H9 (cell line): ENCODE measurements around the gene MIPOL1. TPM values are rescaled to one million over a fixed set of nuclear protein-coding genes. Genes with fewer than 3 reads are reported as not detected.

Experiments
- DNase-seq: peaks from one replicate; pipeline ENCODE4 v3.0.0-alpha.2; 2017
- H2AFZ ChIP-seq: one replicate; pipeline ENCODE4 v1.6.1; 2013; ENCODE audit warnings: mild to moderate bottlenecking, low read length, control low read depth, moderate library complexity
- H2AK5ac ChIP-seq: 2 replicates; pipeline ENCODE4 v1.6.1; 2013; ENCODE audit warnings: low read length, control low read depth, mixed read lengths; ENCODE audit not compliant: insufficient read length
- H2BK120ac ChIP-seq: one replicate; pipeline ENCODE4 v1.6.1; 2013; ENCODE audit warnings: low read depth, mild to moderate bottlenecking, low read length, control low read depth, inconsistent platforms; ENCODE audit not compliant: poor library complexity, severe bottlenecking
- H2BK12ac ChIP-seq: 2 replicates; pipeline ENCODE4 v1.6.1; 2013; ENCODE audit warnings: low read length, control low read depth, mixed read lengths, low read depth; ENCODE audit not compliant: insufficient read length
- H2BK15ac ChIP-seq: 2 replicates; pipeline ENCODE4 v1.6.1; 2013; ENCODE audit warnings: low read depth, low read length, control low read depth
- H2BK20ac ChIP-seq: one replicate; pipeline ENCODE4 v1.6.1; 2013; ENCODE audit warnings: low read depth, mild to moderate bottlenecking, low read length, control low read depth, inconsistent platforms; ENCODE audit not compliant: poor library complexity, severe bottlenecking
- H2BK5ac ChIP-seq: 2 replicates; pipeline ENCODE4 v1.6.1; 2013; ENCODE audit warnings: low read length, control low read depth, mixed read lengths; ENCODE audit not compliant: insufficient read length
- H3K14ac ChIP-seq: 2 replicates; pipeline ENCODE4 v1.6.1; 2013; ENCODE audit warnings: low read length, control low read depth; ENCODE audit not compliant: insufficient read depth
- H3K18ac ChIP-seq: 2 replicates; pipeline ENCODE4 v1.6.1; 2013; ENCODE audit warnings: low read depth, mild to moderate bottlenecking, mixed read lengths, low read length, control low read depth; ENCODE audit not compliant: insufficient read length
- H3K23ac ChIP-seq: 2 replicates; pipeline ENCODE4 v1.6.1; 2013; ENCODE audit warnings: low read length, control low read depth, mixed read lengths, low read depth; ENCODE audit not compliant: insufficient read length
- H3K23me2 ChIP-seq: 2 replicates; pipeline ENCODE4 v1.6.1; 2013; ENCODE audit warnings: low read depth, mild to moderate bottlenecking, mixed read lengths, low read length, control low read depth; ENCODE audit not compliant: insufficient read length, poor library complexity, severe bottlenecking
- H3K27ac ChIP-seq: 2 replicates; pipeline ENCODE4 v1.5.1; 2013; ENCODE audit warnings: low read length, control low read depth, mixed read lengths, low read depth; ENCODE audit not compliant: insufficient read length
- H3K27me3 ChIP-seq: 2 replicates; pipeline ENCODE4 v1.6.1; 2013; ENCODE audit warnings: low read length, control low read depth, inconsistent platforms; ENCODE audit not compliant: insufficient read depth
- H3K4ac ChIP-seq: 2 replicates; pipeline ENCODE4 v1.6.1; 2013; ENCODE audit warnings: low read depth, mild to moderate bottlenecking, control low read depth, inconsistent platforms, low read length, moderate library complexity
- H3K4me1 ChIP-seq: 2 replicates; pipeline ENCODE4 v1.6.1; 2013; ENCODE audit warnings: low read length, control low read depth, inconsistent platforms; ENCODE audit not compliant: insufficient read depth
- H3K4me2 ChIP-seq: 2 replicates; pipeline ENCODE4 v1.6.1; 2013; ENCODE audit warnings: low read length, control low read depth, mixed read lengths; ENCODE audit not compliant: insufficient read length, insufficient read depth
- H3K56ac ChIP-seq: 2 replicates; pipeline ENCODE4 v1.6.1; 2013; ENCODE audit warnings: low read depth, mild to moderate bottlenecking, mixed read lengths, low read length, control low read depth; ENCODE audit not compliant: insufficient read length
- H3K79me1 ChIP-seq: 2 replicates; pipeline ENCODE4 v1.6.1; 2013; ENCODE audit warnings: low read depth, mild to moderate bottlenecking, moderate library complexity, low read length, control low read depth, inconsistent platforms; ENCODE audit not compliant: insufficient read depth, poor library complexity, severe bottlenecking
- H3K79me2 ChIP-seq: 2 replicates; pipeline ENCODE4 v1.6.1; 2013; ENCODE audit warnings: low read length, control low read depth, inconsistent platforms; ENCODE audit not compliant: insufficient read depth
- H3K9ac ChIP-seq: 2 replicates; pipeline ENCODE4 v1.6.1; 2013; ENCODE audit warnings: low read length, control low read depth, mixed read lengths; ENCODE audit not compliant: insufficient read length; ENCODE audit errors: extremely low read depth
- H3K9me3 ChIP-seq: one replicate; pipeline ENCODE4 v1.6.1; 2013; ENCODE audit warnings: low read depth, low read length, inconsistent platforms; ENCODE audit not compliant: control insufficient read depth
- H3T11ph ChIP-seq: one replicate; pipeline ENCODE4 v1.6.1; 2013; ENCODE audit warnings: mild to moderate bottlenecking, low read length, control low read depth, inconsistent platforms
- H4K20me1 ChIP-seq: one replicate; pipeline ENCODE4 v1.6.1; 2013; ENCODE audit not compliant: control insufficient read depth, insufficient read length, insufficient read depth
- H4K5ac ChIP-seq: 2 replicates; pipeline ENCODE4 v1.6.1; 2013; ENCODE audit warnings: low read depth, mild to moderate bottlenecking, mixed read lengths, low read length, control low read depth; ENCODE audit not compliant: insufficient read length
- H4K8ac ChIP-seq: replicated peaks from 2 replicates; pipeline ENCODE4 v1.6.1; 2013; ENCODE audit warnings: low read length, control low read depth, mixed read lengths, low read depth; ENCODE audit not compliant: insufficient read length
- H4K91ac ChIP-seq: 2 replicates; pipeline ENCODE4 v1.6.1; 2013; ENCODE audit warnings: low read depth, mild to moderate bottlenecking, moderate library complexity, mixed read lengths, low read length, control low read depth; ENCODE audit not compliant: insufficient read length
- H3K27ac Mint-ChIP-seq, 3 experiments: 2 replicates in 2 of 3; 3 replicates in 1 of 3; pipeline ENCODE4 v1.8.0; 2020 to 2021; ENCODE audit warnings: mixed read lengths in 3 of 3, mild to moderate bottlenecking in 1 of 3, moderate library complexity in 1 of 3
- H3K27me3 Mint-ChIP-seq: 2 replicates; pipeline ENCODE4 v1.8.0; 2021; ENCODE audit warnings: low read depth, mild to moderate bottlenecking, moderate library complexity, mixed read lengths
- H3K36me3 Mint-ChIP-seq, 3 experiments: 2 replicates in 2 of 3; 3 replicates in 1 of 3; pipeline ENCODE4 v1.8.0; 2020 to 2021; ENCODE audit warnings: low read depth in 3 of 3, mixed read lengths in 3 of 3; ENCODE audit not compliant: insufficient read depth in 1 of 3
- H3K4me1 Mint-ChIP-seq, 2 experiments: 2 replicates each; pipeline ENCODE4 v1.8.0; 2020; ENCODE audit warnings: mixed read lengths in 2 of 2
- H3K4me3 Mint-ChIP-seq, 2 experiments: 2 replicates in 1 of 2; 3 replicates in 1 of 2; pipeline ENCODE4 v1.8.0; 2020 to 2021; ENCODE audit warnings: mild to moderate bottlenecking in 2 of 2, mixed read lengths in 2 of 2, moderate library complexity in 1 of 2
- H3K9me3 Mint-ChIP-seq, 2 experiments: 2 replicates in 1 of 2; 3 replicates in 1 of 2; pipeline ENCODE4 v1.8.0; 2020; ENCODE audit warnings: mild to moderate bottlenecking in 2 of 2, mixed read lengths in 2 of 2, moderate library complexity in 1 of 2
- WGBS: extraction: QIAGEN DNeasy Blood & Tissue Kit; methylation state at CpG from one replicate; pipeline ENCODE4 v1.1.7; 2013; ENCODE audit warnings: missing lambda C conversion rate, low lambda C conversion rate, mixed read lengths; ENCODE audit not compliant: insufficient read length; ENCODE audit errors: extremely low coverage; 5-methylcytosine and 5-hydroxymethylcytosine counted together
- total RNA-seq: library from RNA; stranded (reverse); gene quantifications from 2 replicates; pipeline ENCODE4 v1.2.1, GENCODE V29; 2021
- TF ChIP-seq, protein P1 (sequence below): fragments of 200-600 bp; sonication (generic); conservative IDR thresholded peaks from 3 replicates; pipeline ENCODE4 v1.8.0; 2021; ENCODE audit warnings: antibody characterized with exemption, mild to moderate bottlenecking

MIPOL1 gene
- total RNA-seq, 1 experiment from 2014 or later = 15.6 TPM

DNA sequence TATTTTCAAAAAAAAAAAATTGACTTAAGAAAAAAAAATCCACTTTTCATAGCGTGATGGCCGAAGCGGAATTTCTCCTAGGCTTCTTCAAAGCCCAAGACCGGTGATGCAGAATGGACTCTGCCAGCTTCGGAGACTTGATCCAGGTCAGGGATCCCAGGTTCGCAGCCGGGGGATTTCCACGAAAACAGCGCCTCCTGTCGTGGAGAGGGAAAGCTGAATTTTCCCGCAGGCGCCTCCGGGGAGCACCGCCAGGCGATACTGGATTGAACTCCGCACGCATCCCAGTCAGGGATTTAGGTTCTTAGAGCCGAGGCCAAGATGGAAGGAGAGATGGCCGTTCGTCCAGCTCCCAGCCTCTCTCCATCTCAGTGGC, 399.8 kb downstream of the MIPOL1 start:
- peaks cover 3% of the 10 kb centered on the region for H4K20me1 ChIP-seq
- Mint-ChIP-seq H3K4me3 (peak overlapping the region; percentile 39 to 73), H3K36me3 (no peaks in the 10 kb centered on the region; a peak in 2 of 7 replicates), H3K9me3 (no peaks in the 10 kb centered on the region; a peak in 2 of 5 replicates), H3K4me1 (peaks cover 30 to 47% of the 10 kb centered on the region in 2 experiments), H3K27ac (no peak overlapping the region), H3K27me3 (peaks cover 98% of the 10 kb centered on the region)
- no peaks in the 10 kb centered on the region for H3K79me2 ChIP-seq
- no peak overlapping the region for H3K9ac ChIP-seq
- no peak overlapping the region for H4K5ac ChIP-seq
- no peak overlapping the region for H3K23ac ChIP-seq
- H3K18ac ChIP-seq = no peak overlapping the region
- peak overlapping the region; percentile 45 for H3K4me2 ChIP-seq
- no peaks in the 10 kb centered on the region for H3K9me3 ChIP-seq
- no peak overlapping the region for H3K14ac ChIP-seq
- H3K27me3 ChIP-seq = peaks cover 87% of the 10 kb centered on the region
- H3K56ac ChIP-seq = no peak overlapping the region
- WGBS = no CpG with 5 or more reads among the region's 20 CpGs
- no peak overlapping the region for H2BK120ac ChIP-seq
- H2AK5ac ChIP-seq = no peak overlapping the region
- H3K79me1 ChIP-seq = no peaks in the 10 kb centered on the region
- no peak overlapping the region for H3K27ac ChIP-seq
- H2BK5ac ChIP-seq = no peak overlapping the region
- H2BK15ac ChIP-seq = no peak overlapping the region
- H3K4me1 ChIP-seq = no peaks in the 10 kb centered on the region
- H4K91ac ChIP-seq = no peak overlapping the region
- H2BK20ac ChIP-seq = no peak overlapping the region
- H2BK12ac ChIP-seq = no peak overlapping the region
- TF ChIP-seq, protein P1, sequence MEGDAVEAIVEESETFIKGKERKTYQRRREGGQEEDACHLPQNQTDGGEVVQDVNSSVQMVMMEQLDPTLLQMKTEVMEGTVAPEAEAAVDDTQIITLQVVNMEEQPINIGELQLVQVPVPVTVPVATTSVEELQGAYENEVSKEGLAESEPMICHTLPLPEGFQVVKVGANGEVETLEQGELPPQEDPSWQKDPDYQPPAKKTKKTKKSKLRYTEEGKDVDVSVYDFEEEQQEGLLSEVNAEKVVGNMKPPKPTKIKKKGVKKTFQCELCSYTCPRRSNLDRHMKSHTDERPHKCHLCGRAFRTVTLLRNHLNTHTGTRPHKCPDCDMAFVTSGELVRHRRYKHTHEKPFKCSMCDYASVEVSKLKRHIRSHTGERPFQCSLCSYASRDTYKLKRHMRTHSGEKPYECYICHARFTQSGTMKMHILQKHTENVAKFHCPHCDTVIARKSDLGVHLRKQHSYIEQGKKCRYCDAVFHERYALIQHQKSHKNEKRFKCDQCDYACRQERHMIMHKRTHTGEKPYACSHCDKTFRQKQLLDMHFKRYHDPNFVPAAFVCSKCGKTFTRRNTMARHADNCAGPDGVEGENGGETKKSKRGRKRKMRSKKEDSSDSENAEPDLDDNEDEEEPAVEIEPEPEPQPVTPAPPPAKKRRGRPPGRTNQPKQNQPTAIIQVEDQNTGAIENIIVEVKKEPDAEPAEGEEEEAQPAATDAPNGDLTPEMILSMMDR = peak; percentile 73
- DNase-seq = peak; percentile 71
- no peak overlapping the region for H2AFZ ChIP-seq
- no peak overlapping the region for H3K4ac ChIP-seq
- no peak overlapping the region for H4K8ac ChIP-seq
- no peak overlapping the region for H3T11ph ChIP-seq
- peaks cover 11% of the 10 kb centered on the region for H3K23me2 ChIP-seq
